Measurements from ENCODE around the gene CCDC78.

The CCDC78 gene

GRCh38 chr16:726438-727290, at the start of gene CCDC78, which contains the start of gene HAGHL:
CCDC78 (minus strand) TSS chr16:726443; CDS start chr16:726367, 76 bp downstream.
HAGHL (plus strand) TSS chr16:727106; CDS start chr16:727510, 404 bp downstream.
- peak; percentile 34 for DNase-seq

DNA sequence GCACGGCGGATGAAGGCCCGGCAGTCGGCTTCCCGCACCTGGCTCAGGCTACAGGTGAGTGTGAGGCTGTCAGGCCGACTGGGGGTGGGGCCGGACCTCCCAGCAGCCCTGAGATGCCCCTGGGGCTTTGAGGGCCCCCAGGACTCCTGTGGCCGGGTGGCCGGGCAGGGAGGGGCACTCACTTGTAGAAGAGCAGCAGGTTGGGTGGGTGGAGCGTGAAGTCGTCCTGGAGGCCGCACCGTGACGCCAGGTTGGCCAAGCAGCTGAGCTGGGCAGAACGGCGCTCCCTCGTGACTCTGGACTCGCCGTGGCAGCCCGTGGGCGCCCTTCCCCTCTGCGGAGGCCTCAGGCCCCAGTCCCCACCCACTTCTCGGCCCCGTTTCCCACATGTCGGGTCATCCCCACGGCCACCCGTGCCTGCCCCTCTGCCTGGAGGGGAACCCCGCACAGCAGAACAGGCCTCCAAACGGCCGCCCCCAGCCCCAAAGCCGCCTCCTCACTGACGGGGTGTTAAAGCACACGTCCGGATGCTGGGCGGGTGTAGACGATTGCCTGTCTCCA, 49.1 kb upstream of the CCDC78 start:
- no peak for DNase-seq

- DNase-seq, result no peak
Observed at GRCh38 chr16:774086-775001, 48.1 kb upstream of the CCDC78 start.

DNA sequence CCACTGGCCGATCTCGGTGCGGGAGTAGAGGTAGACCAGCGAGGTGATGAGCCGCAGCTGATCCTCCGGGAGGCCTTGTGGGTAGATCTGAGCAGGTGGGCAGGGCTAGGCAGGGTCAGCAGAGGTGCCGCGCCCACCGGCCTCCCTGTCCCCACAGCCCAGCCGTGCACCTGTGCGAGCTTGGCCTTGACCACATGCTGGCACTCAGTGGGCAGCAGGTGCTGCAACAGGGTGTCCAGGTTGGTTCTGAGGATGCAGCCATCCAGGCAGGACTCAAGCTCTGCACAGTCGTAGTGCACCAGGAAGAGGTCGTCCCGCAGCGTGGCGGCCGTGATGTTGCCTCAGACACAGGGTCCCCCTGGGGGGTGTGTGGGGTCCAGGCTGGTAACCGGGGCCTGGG, 46.7 kb upstream of the CCDC78 start:
- DNase-seq, result no peak

GRCh38 chr16:770411-770810, 44.2 kb upstream of the CCDC78 start:
- DNase-seq, result no peak

- DNase-seq, result no peak
Observed at GRCh38 chr16:769934-770333, 43.7 kb upstream of the CCDC78 start.

- DNase-seq, result no peak
Observed at GRCh38 chr16:769184-769784, 43.0 kb upstream of the CCDC78 start.

GRCh38 chr16:768428-768827, 42.2 kb upstream of the CCDC78 start:
- no peak for DNase-seq

DNA sequence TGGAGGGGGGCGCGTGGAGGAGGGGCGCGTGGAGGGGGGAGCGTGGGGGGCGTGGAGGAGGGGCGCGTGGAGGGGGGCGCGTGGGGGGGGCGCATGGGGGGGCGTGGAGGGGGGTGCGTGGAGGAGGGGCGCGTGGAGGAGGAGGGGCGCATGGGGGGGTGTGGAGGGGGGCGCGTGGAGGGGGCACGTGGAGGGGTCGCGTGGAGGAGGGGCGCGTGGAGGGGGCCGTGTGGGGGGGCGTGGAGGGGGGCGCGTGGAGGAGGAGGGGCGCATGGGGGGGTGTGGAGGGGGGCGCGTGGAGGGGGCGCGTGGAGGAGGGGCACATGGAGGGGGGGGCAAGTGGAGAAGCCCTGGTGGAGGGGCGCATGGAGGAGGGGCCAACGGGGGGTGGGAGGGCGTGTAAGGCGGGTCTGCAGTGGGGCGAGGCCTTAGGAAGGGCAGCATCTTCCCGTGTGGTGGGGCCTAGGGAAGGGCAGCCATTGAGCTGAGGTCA, 41.5 kb upstream of the CCDC78 start:
- DNase-seq, result no peak

GRCh38 chr16:766820-767640, 40.8 kb upstream of the CCDC78 start:
- DNase-seq, result no peak

GRCh38 chr16:766008-766819, 40.0 kb upstream of the CCDC78 start:
- no peak for DNase-seq

- DNase-seq, result no peak
Observed at GRCh38 chr16:765488-765865, 39.2 kb upstream of the CCDC78 start.

GRCh38 chr16:764848-765487, 38.7 kb upstream of the CCDC78 start:
- DNase-seq, result no peak

DNA sequence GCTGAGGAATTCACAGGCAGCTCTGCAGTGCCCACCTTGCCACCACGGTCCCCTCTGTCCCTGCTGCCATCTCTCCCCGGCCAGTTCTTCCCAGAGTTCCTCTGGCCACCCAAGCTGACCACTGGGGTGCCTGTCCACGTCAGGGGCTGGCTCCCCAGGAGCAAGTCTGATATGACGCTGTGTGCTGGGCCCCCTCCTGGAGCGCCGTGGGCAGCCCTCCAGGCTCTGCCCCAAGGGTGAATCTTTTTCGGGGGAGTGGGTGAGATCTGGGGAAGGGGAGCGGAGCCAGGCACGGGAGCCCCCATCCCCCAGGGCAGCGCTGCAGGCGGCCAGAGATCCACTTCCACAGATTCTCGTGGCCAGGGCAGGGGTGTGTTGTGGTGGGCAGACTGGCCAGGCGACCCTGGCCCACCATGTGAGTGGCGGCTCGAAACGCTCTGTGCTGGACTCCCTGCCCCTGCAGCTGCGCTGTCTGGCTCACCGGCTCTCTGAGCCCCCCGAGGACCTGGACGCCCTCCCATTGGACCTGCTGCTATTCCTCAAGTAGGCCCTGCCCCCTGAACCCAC, 38.0 kb upstream of the CCDC78 start:
- DNase-seq, result no peak

DNA sequence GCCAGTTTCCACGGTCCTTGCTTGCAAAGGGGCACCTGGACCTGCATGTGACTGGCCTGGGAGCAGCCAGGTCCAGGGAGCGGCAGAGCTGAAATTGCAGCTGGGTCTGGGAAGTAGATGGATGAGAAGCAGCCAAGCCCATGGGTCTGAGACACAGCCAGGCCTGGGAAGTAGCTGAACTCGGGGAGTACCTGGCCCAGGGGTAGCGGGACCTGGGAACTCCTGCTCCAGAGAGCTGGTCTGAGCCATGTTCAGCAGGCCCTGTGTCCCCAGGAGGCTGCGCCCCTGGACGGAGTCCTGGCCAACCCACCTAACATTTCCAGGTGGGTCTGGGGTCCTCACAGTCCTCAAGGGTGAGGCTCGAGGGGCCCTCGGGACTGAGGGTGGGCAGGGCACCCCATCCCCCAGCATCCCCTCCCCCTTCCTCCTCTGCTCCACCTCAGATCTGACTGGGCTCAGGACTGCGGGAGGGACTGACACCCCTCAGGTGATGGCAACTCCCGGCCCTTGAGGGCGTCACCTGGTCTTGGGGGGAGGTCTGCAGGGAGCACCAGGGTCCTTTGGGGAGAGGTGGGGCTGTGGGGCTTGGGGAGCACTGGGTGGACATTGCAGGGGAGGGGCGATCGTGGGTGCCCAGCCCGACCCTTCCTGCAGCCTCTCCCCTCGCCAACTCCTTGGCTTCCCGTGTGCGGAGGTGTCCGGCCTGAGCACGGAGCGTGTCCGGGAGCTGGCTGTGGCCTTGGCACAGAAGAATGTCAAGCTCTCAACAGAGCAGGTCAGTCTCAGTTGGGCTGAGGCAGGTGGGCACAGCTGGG, 37.3 kb upstream of the CCDC78 start:
- DNase-seq, result no peak

DNA sequence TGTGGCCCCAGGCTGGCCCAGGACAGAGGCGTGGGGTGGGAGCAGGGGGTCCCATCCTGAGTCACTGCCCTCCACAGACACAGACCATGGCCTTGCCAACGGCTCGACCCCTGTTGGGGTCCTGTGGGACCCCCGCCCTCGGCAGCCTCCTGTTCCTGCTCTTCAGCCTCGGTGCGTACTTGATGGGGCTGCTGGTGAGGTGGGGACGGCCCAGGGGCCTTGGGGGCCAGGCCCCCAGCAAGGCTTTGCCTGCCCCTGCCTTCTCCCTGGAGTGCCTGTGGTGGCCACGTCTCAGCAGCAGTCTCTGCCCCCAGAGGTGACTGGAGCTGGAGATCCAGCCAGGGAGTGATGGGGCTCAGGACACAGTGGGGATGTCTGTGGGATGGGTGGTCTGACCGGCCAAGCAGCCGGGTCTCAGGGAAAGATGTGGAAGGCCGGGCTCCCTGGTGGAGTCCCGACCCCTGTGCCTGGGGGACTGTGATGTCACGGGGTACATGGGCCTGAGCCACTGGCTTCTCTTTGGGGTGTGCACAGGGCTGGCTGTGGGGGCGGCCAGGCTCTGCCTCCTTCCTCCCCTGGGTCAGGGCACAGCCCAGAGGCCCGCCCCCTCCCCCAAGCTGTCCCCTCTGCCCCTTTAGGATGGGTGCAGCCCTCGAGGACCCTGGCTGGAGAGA, 36.5 kb upstream of the CCDC78 start:
- no peak for DNase-seq

- DNase-seq, result no peak
Observed at GRCh38 chr16:761625-762513, 35.6 kb upstream of the CCDC78 start.
